Measurements from ENCODE around the gene FRMD4A.

- TF ChIP-seq CTCF (optimal IDR thresholded peaks at IDR 0.05 in 1 of 3, IDR thresholded peaks at IDR 0.05 in 1 of 3, conservative IDR thresholded peaks at IDR 0.05 in 1 of 3; ENCODE audit: extremely low read depth in 1 of 3, insufficient read depth in 2 of 3, low read length in 3 of 3) (no peak), EZH2 (IDR thresholded peaks at IDR 0.05; ENCODE audit: low read length) (no peak)
These were observed 393.9 kb downstream of the FRMD4A start for GRCh38 chr10:13936826-13937225.
